HepG2 (cell line): Measurements from ENCODE around the gene NAGA. TPM values are rescaled to one million over a fixed set of nuclear protein-coding genes. Genes with fewer than 3 reads are reported as not detected.

Experiments used
- CSRNP2 ChIP-seq: sonication (generic); formaldehyde crosslinking; conservative IDR thresholded peaks from 2 replicates; pipeline ENCODE4 v1.8.0; 2022; ENCODE audit warnings: low read depth, missing genetic modification reagents
- ERF ChIP-seq: IDR thresholded peaks from 2 replicates; pipeline ENCODE4 v1.6.1; 2018; ENCODE audit warnings: missing biosample characterization, missing genetic modification reagents
- NPAS2 ChIP-seq: sonication (generic); formaldehyde crosslinking; IDR thresholded peaks from 2 replicates; pipeline ENCODE4 v1.8.0; 2022; ENCODE audit warnings: mild to moderate bottlenecking, missing genetic modification reagents, borderline replicate concordance
- PRDM4 ChIP-seq: sonication (generic); formaldehyde crosslinking; IDR thresholded peaks from 2 replicates; pipeline ENCODE4 v1.9.0; 2021; ENCODE audit warnings: missing genetic modification reagents, borderline replicate concordance
- SOX6 ChIP-seq, 2 experiments: fragments of 450-650 bp in 1 of 2; sonication (generic) in 1 of 2; formaldehyde crosslinking in 1 of 2; IDR thresholded peaks; 2 replicates each; pipeline versions ENCODE4 v1.4.0 to v1.6.1; 2017 to 2020; ENCODE audit warnings: antibody characterized with exemption in 1 of 2, mild to moderate bottlenecking in 1 of 2, missing genetic modification reagents in 1 of 2
- XBP1 ChIP-seq: sonication (generic); formaldehyde crosslinking; IDR thresholded peaks from 2 replicates; pipeline ENCODE4 v1.5.0; 2020; ENCODE audit warnings: missing genetic modification reagents
- ZBTB33 ChIP-seq: sonication (generic); formaldehyde crosslinking; IDR thresholded peaks from 2 replicates; pipeline ENCODE4 v1.4.0; 2020; ENCODE audit warnings: missing genetic modification reagents
- ZBTB46 ChIP-seq: sonication (generic); formaldehyde crosslinking; IDR thresholded peaks from 2 replicates; pipeline ENCODE4 v1.4.0; 2020; ENCODE audit warnings: mild to moderate bottlenecking, missing genetic modification reagents, borderline replicate concordance
- polyA plus RNA-seq, 8 experiments: library from polyadenylated mRNA; depleted of rRNA in 3 of 8; stranded (reverse) in 7 of 8; unstranded in 1 of 8; fragments of >200 nt; fragmentation: Illumina TruSeq in 4 of 8; extraction: Trizol in 4 of 8; gene quantifications; 2 replicates each; pipeline versions ENCODE4 v1.2.1 to v1.2.3, GENCODE V29; 2011 to 2016; ENCODE audit warnings: low read depth in 4 of 8, missing spikeins in 1 of 8, mixed read lengths in 1 of 8; ENCODE audit not compliant: insufficient read depth in 1 of 8
- total RNA-seq, 5 experiments: library from RNA; depleted of rRNA; stranded (reverse); fragments of >200 nt; fragmentation: Illumina TruSeq; extraction: Trizol; gene quantifications; 2 replicates each; pipeline ENCODE4 v1.2.3, GENCODE V29; 2016; ENCODE audit warnings: low read depth in 1 of 5

Gene NAGA
- total and polyA plus RNA-seq, 2 of the 13 experiments (the other 11 are each of a cell fraction or from before 2014, with no cell fraction given), result 15.1 to 23.4 TPM

GRCh38 chr22:42066937-42067336, 3.7 kb downstream of the NAGA start (continued):
- TF ChIP-seq PRDM4 (CRISPR knock-in tag) (no peak), NPAS2 (no peak), ZBTB46 (no peak), XBP1 (CRISPR knock-in tag) (no peak), ZBTB33 (CRISPR knock-in tag) (no peak), SOX6 (IDR thresholded peaks at IDR 0.05) (no peak), SOX6 (CRISPR knock-in tag; IDR thresholded peaks at IDR 0.05) (no peak), ERF (CRISPR knock-in tag) (no peak), CSRNP2 (CRISPR knock-in tag) (no peak)
